Measurements from ENCODE around the gene ACSL1. TPM values are rescaled to one million over a fixed set of nuclear protein-coding genes. Genes with fewer than 3 reads are reported as not detected.

The ACSL1 gene
- total and polyA plus RNA-seq, 9 of the 15 experiments (the other 6 are each of a cell fraction or from before 2014, with no cell fraction given): 6.7 to 24.1 (median 15.0) TPM

DNA sequence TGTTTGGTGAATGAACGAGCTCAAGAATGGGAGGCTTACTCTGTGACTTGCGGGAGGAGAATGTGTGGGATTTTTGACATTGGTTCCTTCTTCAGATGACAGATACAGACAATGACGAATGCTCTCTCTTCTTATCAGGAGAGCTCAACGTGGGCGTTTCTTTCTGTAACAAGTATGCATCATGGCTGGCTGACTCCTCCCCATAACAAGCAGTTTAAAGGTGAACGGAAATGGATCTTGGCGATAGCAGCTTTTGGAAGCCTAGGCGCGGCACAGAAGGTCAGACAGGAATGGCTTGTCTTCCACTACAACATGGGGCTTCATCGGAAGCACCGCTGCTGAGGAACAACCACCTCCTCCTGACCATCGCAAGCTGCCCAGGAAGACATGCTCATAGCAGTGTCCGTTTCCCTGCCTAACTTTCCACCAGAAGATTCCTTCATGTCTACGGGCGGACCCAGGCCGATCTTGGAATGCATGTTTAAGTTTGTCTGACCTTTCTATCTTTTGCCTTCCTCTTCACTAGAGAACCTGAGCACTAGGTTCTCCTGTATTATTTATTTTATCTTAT lies 18.3 kb upstream of the ACSL1 start (continued):
- TF ChIP-seq, protein P1, sequence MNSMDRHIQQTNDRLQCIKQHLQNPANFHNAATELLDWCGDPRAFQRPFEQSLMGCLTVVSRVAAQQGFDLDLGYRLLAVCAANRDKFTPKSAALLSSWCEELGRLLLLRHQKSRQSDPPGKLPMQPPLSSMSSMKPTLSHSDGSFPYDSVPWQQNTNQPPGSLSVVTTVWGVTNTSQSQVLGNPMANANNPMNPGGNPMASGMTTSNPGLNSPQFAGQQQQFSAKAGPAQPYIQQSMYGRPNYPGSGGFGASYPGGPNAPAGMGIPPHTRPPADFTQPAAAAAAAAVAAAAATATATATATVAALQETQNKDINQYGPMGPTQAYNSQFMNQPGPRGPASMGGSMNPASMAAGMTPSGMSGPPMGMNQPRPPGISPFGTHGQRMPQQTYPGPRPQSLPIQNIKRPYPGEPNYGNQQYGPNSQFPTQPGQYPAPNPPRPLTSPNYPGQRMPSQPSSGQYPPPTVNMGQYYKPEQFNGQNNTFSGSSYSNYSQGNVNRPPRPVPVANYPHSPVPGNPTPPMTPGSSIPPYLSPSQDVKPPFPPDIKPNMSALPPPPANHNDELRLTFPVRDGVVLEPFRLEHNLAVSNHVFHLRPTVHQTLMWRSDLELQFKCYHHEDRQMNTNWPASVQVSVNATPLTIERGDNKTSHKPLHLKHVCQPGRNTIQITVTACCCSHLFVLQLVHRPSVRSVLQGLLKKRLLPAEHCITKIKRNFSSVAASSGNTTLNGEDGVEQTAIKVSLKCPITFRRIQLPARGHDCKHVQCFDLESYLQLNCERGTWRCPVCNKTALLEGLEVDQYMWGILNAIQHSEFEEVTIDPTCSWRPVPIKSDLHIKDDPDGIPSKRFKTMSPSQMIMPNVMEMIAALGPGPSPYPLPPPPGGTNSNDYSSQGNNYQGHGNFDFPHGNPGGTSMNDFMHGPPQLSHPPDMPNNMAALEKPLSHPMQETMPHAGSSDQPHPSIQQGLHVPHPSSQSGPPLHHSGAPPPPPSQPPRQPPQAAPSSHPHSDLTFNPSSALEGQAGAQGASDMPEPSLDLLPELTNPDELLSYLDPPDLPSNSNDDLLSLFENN (IDR thresholded peaks at IDR 0.05; ENCODE audit: low read depth in 2 of 2, low read length in 2 of 2): no peak
- TF ChIP-seq, protein P2, sequence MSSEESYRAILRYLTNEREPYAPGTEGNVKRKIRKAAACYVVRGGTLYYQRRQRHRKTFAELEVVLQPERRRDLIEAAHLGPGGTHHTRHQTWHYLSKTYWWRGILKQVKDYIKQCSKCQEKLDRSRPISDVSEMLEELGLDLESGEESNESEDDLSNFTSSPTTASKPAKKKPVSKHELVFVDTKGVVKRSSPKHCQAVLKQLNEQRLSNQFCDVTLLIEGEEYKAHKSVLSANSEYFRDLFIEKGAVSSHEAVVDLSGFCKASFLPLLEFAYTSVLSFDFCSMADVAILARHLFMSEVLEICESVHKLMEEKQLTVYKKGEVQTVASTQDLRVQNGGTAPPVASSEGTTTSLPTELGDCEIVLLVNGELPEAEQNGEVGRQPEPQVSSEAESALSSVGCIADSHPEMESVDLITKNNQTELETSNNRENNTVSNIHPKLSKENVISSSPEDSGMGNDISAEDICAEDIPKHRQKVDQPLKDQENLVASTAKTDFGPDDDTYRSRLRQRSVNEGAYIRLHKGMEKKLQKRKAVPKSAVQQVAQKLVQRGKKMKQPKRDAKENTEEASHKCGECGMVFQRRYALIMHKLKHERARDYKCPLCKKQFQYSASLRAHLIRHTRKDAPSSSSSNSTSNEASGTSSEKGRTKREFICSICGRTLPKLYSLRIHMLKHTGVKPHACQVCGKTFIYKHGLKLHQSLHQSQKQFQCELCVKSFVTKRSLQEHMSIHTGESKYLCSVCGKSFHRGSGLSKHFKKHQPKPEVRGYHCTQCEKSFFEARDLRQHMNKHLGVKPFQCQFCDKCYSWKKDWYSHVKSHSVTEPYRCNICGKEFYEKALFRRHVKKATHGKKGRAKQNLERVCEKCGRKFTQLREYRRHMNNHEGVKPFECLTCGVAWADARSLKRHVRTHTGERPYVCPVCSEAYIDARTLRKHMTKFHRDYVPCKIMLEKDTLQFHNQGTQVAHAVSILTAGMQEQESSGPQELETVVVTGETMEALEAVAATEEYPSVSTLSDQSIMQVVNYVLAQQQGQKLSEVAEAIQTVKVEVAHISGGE (CRISPR knock-in tag; IDR thresholded peaks at IDR 0.05): 0 out of 6 replicates have a peak, but pooled peaks of 1 of the 3 experiments have one; percentile 38
- TF ChIP-seq NR2C1 (IDR thresholded peaks at IDR 0.05) (peak; percentile 88), NR2C1 (tag; IDR thresholded peaks at IDR 0.05) (peak; percentile 91), SMARCE1 (IDR thresholded peaks at IDR 0.05) (peak; percentile 73), PTTG1 (tag; IDR thresholded peaks at IDR 0.05; ENCODE audit: low read depth) (no peak), ZNF165 (CRISPR knock-in tag; IDR thresholded peaks at IDR 0.05; ENCODE audit: borderline replicate concordance) (no peak), NCOA1 (IDR thresholded peaks at IDR 0.05; ENCODE audit: low read depth) (peak; percentile 66), FOXJ2 (tag; IDR thresholded peaks at IDR 0.05) (no peak), ILF3 (IDR thresholded peaks at IDR 0.05; ENCODE audit: borderline replicate concordance) (no peak), VEZF1 (CRISPR knock-in tag; IDR thresholded peaks at IDR 0.05) (no peak; the same call in 1 of the 2 replicates)
- TF ChIP-seq, protein P3, sequence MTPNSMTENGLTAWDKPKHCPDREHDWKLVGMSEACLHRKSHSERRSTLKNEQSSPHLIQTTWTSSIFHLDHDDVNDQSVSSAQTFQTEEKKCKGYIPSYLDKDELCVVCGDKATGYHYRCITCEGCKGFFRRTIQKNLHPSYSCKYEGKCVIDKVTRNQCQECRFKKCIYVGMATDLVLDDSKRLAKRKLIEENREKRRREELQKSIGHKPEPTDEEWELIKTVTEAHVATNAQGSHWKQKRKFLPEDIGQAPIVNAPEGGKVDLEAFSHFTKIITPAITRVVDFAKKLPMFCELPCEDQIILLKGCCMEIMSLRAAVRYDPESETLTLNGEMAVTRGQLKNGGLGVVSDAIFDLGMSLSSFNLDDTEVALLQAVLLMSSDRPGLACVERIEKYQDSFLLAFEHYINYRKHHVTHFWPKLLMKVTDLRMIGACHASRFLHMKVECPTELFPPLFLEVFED (CRISPR knock-in tag; conservative IDR thresholded peaks at IDR 0.05): no peak
- TF ChIP-seq, protein P4, sequence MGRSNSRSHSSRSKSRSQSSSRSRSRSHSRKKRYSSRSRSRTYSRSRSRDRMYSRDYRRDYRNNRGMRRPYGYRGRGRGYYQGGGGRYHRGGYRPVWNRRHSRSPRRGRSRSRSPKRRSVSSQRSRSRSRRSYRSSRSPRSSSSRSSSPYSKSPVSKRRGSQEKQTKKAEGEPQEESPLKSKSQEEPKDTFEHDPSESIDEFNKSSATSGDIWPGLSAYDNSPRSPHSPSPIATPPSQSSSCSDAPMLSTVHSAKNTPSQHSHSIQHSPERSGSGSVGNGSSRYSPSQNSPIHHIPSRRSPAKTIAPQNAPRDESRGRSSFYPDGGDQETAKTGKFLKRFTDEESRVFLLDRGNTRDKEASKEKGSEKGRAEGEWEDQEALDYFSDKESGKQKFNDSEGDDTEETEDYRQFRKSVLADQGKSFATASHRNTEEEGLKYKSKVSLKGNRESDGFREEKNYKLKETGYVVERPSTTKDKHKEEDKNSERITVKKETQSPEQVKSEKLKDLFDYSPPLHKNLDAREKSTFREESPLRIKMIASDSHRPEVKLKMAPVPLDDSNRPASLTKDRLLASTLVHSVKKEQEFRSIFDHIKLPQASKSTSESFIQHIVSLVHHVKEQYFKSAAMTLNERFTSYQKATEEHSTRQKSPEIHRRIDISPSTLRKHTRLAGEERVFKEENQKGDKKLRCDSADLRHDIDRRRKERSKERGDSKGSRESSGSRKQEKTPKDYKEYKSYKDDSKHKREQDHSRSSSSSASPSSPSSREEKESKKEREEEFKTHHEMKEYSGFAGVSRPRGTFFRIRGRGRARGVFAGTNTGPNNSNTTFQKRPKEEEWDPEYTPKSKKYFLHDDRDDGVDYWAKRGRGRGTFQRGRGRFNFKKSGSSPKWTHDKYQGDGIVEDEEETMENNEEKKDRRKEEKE (IDR thresholded peaks at IDR 0.05; ENCODE audit: borderline replicate concordance in 1 of 2, control insufficient read depth in 1 of 2, low read depth in 2 of 2, low read length in 1 of 2): no peak

All from K562 (cell line).